GM12878 (cell line): ENCODE results near the gene ARAP1. TPM values are rescaled to one million over a fixed set of nuclear protein-coding genes. Genes with fewer than 3 reads are reported as not detected.

Source experiments
- BACH1 ChIP-seq: fragments of 450-650 bp; IDR thresholded peaks from 2 replicates; pipeline ENCODE4 v1.6.1; 2017; ENCODE audit warnings: mild to moderate bottlenecking, borderline replicate concordance
- BHLHE40 ChIP-seq, 2 experiments: fragments of 450-650 bp in 1 of 2; IDR thresholded peaks; 2 replicates each; pipeline ENCODE4 v1.6.1; 2011 to 2017; ENCODE audit warnings: low read depth in 2 of 2, borderline replicate concordance in 1 of 2, improper control_type of control experiment in 1 of 2, low read length in 1 of 2, mild to moderate bottlenecking in 1 of 2
- CBX3 ChIP-seq: fragments of 200-600 bp; sonication (generic); IDR thresholded peaks from 2 replicates; pipeline ENCODE4 v1.6.1; 2016; ENCODE audit warnings: low read depth, borderline replicate concordance
- CHD2 ChIP-seq: IDR thresholded peaks from 2 replicates; pipeline ENCODE4 v1.6.1; 2011; ENCODE audit warnings: low read depth, low read length, improper control_type of control experiment, borderline replicate concordance
- CREM ChIP-seq: IDR thresholded peaks from 2 replicates; pipeline ENCODE4 v1.6.1; 2014; ENCODE audit warnings: antibody characterized with exemption, low read depth
- E2F8 ChIP-seq: fragments of 450-650 bp; IDR thresholded peaks from 2 replicates; pipeline ENCODE4 v1.6.1; 2018; ENCODE audit warnings: mild to moderate bottlenecking, low read depth, moderate library complexity; ENCODE audit not compliant: partially characterized antibody
- EED ChIP-seq: sonication (generic); IDR thresholded peaks from 2 replicates; pipeline ENCODE4 v1.6.1; 2016; ENCODE audit warnings: antibody characterized with exemption, low read depth
- ETV6 ChIP-seq, 2 experiments: fragments of 450-650 bp in 1 of 2; IDR thresholded peaks in 1 of 2; conservative IDR thresholded peaks in 1 of 2; 2 replicates each; pipeline ENCODE4 v1.6.1; 2014; ENCODE audit warnings: antibody characterized with exemption in 1 of 2, borderline replicate concordance in 1 of 2, low read depth in 1 of 2, mild to moderate bottlenecking in 1 of 2, moderate library complexity in 1 of 2
- GATAD2B ChIP-seq: fragments of 450-650 bp; conservative IDR thresholded peaks from 2 replicates; pipeline ENCODE4 v1.6.1; 2017; ENCODE audit warnings: low read depth, mild to moderate bottlenecking, moderate library complexity
- HDAC2 ChIP-seq: fragments of 200-600 bp; sonication (generic); IDR thresholded peaks from 2 replicates; pipeline ENCODE4 v1.6.1; 2017
- HDGF ChIP-seq: fragments of 450-650 bp; IDR thresholded peaks from 2 replicates; pipeline ENCODE4 v1.6.1; 2016; ENCODE audit warnings: antibody characterized with exemption
- MEF2B ChIP-seq: fragments of 450-650 bp; IDR thresholded peaks from 2 replicates; pipeline ENCODE4 v1.6.1; 2018; ENCODE audit warnings: mild to moderate bottlenecking, moderate library complexity; ENCODE audit not compliant: partially characterized antibody, poor library complexity, severe bottlenecking
- MLLT1 ChIP-seq: fragments of 450-650 bp; IDR thresholded peaks from 2 replicates; pipeline ENCODE4 v1.6.1; 2016; ENCODE audit warnings: mild to moderate bottlenecking
- NBN ChIP-seq: fragments of 450-650 bp; IDR thresholded peaks from 2 replicates; pipeline ENCODE4 v1.6.1; 2016
- NR2C1 ChIP-seq: fragments of 450-650 bp; IDR thresholded peaks from 2 replicates; pipeline ENCODE4 v1.6.1; 2017; ENCODE audit warnings: antibody characterized with exemption, mild to moderate bottlenecking, moderate library complexity
- NR2C2 ChIP-seq: IDR thresholded peaks from 2 replicates; pipeline ENCODE4 v1.6.1; 2011; ENCODE audit warnings: borderline replicate concordance, low read depth; ENCODE audit not compliant: control insufficient read depth, insufficient read length
- NR2F1 ChIP-seq: fragments of 450-650 bp; conservative IDR thresholded peaks from 2 replicates; pipeline ENCODE4 v1.6.1; 2017; ENCODE audit warnings: mild to moderate bottlenecking
- PKNOX1 ChIP-seq: fragments of 450-650 bp; IDR thresholded peaks from 2 replicates; pipeline ENCODE4 v1.6.1; 2016; ENCODE audit warnings: mild to moderate bottlenecking
- POLR2A ChIP-seq: IDR thresholded peaks from 2 replicates; pipeline ENCODE4 v1.6.1; 2011; ENCODE audit warnings: low read depth, mild to moderate bottlenecking, low read length
- RAD21 ChIP-seq: IDR thresholded peaks from 2 replicates; pipeline ENCODE4 v1.6.1; 2011; ENCODE audit warnings: mild to moderate bottlenecking, low read depth, low read length, moderate library complexity; ENCODE audit not compliant: insufficient read depth
- SIN3A ChIP-seq: IDR thresholded peaks from 2 replicates; pipeline ENCODE4 v1.6.1; 2012; ENCODE audit warnings: low read depth, low read length, improper control_type of control experiment
- SMAD5 ChIP-seq: IDR thresholded peaks from 2 replicates; pipeline ENCODE4 v1.6.1; 2016; ENCODE audit warnings: antibody characterized with exemption, low read depth
- SMC3 ChIP-seq: IDR thresholded peaks from 2 replicates; pipeline ENCODE4 v1.6.1; 2011; ENCODE audit warnings: low read length, improper control_type of control experiment, borderline replicate concordance
- SREBF1 ChIP-seq: IDR thresholded peaks from 2 replicates; pipeline ENCODE4 v1.6.1; 2012; ENCODE audit warnings: mild to moderate bottlenecking, low read length
- ZBED1 ChIP-seq: IDR thresholded peaks from 2 replicates; pipeline ENCODE4 v1.6.1; 2016; ENCODE audit warnings: borderline replicate concordance
- ZNF384 ChIP-seq: IDR thresholded peaks from 2 replicates; pipeline ENCODE4 v1.6.1; 2012; ENCODE audit warnings: low read depth, mild to moderate bottlenecking, low read length, improper control_type of control experiment, borderline replicate concordance
- polyA plus RNA-seq, 11 experiments: library from polyadenylated mRNA; depleted of rRNA in 4 of 11; unstranded in 6 of 11; stranded (reverse) in 5 of 11; fragments of >200 nt; fragmentation: Nextera tagmentation in 4 of 11; fragmentation: Illumina TruSeq in 1 of 11; extraction: Ambion mirVana in 4 of 11; extraction: Trizol in 1 of 11; gene quantifications; 1 replicate in 1 of 11; 2 replicates in 10 of 11; pipeline versions ENCODE4 v1.2.1 to v1.2.3, GENCODE V29; 2011 to 2016; ENCODE audit warnings: inconsistent platforms in 2 of 11, missing spikeins in 2 of 11, low read depth in 1 of 11
- total RNA-seq, 4 experiments: library from RNA; depleted of rRNA in 3 of 4; stranded (reverse); fragments of >200 nt in 3 of 4; fragmentation: Illumina TruSeq in 1 of 4; extraction: Trizol in 1 of 4; gene quantifications; 2 replicates each; pipeline versions ENCODE4 v1.2.1 to v1.2.3, GENCODE V29; 2013 to 2021

ARAP1 gene
- total and polyA plus RNA-seq, 10 of the 15 experiments (the other 5 are each of a cell fraction or from before 2014, with no cell fraction given): 0.55 to 102 (median 51.0) TPM

- TF ChIP-seq MLLT1 (no peak), E2F8 (no peak), SMC3 (peak; percentile 12; the same call in 1 of the 2 replicates), HDGF (peak; percentile 95), CHD2 (0 out of 2 replicates have a peak, but pooled peaks have one; percentile 12), SIN3A (no peak), CBX3 (no peak), ETV6 (conservative IDR thresholded peaks at IDR 0.05 in 1 of 2, IDR thresholded peaks at IDR 0.05 in 1 of 2; ENCODE audit: borderline replicate concordance in 1 of 2, low read depth in 1 of 2) (no peak), HDAC2 (no peak), MEF2B (peak; percentile 59), NR2F1 (no peak; the same call in none of the 2 replicates), GATAD2B (0 out of 2 replicates have a peak, but pooled peaks have one; percentile 67), NBN (no peak), CREM (no peak), ZBED1 (no peak), RAD21 (no peak), NR2C2 (no peak), BHLHE40 (IDR thresholded peaks at IDR 0.05; ENCODE audit: borderline replicate concordance in 1 of 2, low read depth in 2 of 2, low read length in 1 of 2) (peak; percentile 28 to 84; a peak in 3 of 4 replicates), SMAD5 (no peak), EED (no peak), PKNOX1 (peak; percentile 46; the same call in 1 of the 2 replicates), POLR2A (peak; percentile 74; the same call in 1 of the 2 replicates), NR2C1 (no peak), BACH1 (0 out of 2 replicates have a peak, but pooled peaks have one; percentile 9), ZNF384 (no peak), SREBF1 (no peak)
Measured at GRCh38 chr11:72752088-72752914, at the start of gene ARAP1 (continued).
